OCI-LY3 (cell line): Measurements from ENCODE around the gene SRD5A1.

ENCODE experiments used
- H2AFZ ChIP-seq: fragments of 200-600, 300-600 bp; shearing (Covaris generic); 2 replicates; pipeline ENCODE4 v1.6.0; 2014; ENCODE audit warnings: antibody characterized with exemption, low read depth, low read length
- H3K27ac ChIP-seq: fragments of 200-600, 300-600 bp; sonication (generic); 2 replicates; pipeline ENCODE4 v1.5.1; 2014; ENCODE audit warnings: mild to moderate bottlenecking, low read length, moderate library complexity, mixed read lengths
- H3K27me3 ChIP-seq: fragments of 200-600, 300-600 bp; sonication (generic); 2 replicates; pipeline ENCODE4 v1.6.1; 2014; ENCODE audit warnings: low read depth, low read length, mixed read lengths
- H3K36me3 ChIP-seq: fragments of 200-600, 300-600 bp; sonication (generic); replicated peaks from 2 replicates; pipeline ENCODE3; 2014; ENCODE audit warnings: low read depth, low read length, mixed read lengths
- H3K4me1 ChIP-seq: fragments of 300-600, 200-600 bp; sonication (generic); 2 replicates; pipeline ENCODE4 v1.6.1; 2014; ENCODE audit warnings: low read length, mixed read lengths
- H3K4me2 ChIP-seq: fragments of 200-600, 300-600 bp; sonication (generic); 2 replicates; pipeline ENCODE4 v1.6.1; 2014; ENCODE audit warnings: low read length, mixed read lengths
- H3K4me3 ChIP-seq: fragments of 300-600, 200-600 bp; sonication (generic); 2 replicates; pipeline ENCODE4 v1.5.1; 2014; ENCODE audit warnings: antibody characterized with exemption, mild to moderate bottlenecking, low read length, moderate library complexity
- H3K79me2 ChIP-seq: fragments of 300-600, 200-600 bp; shearing (Covaris generic); 2 replicates; pipeline ENCODE4 v1.6.1; 2014; ENCODE audit warnings: mild to moderate bottlenecking, low read length, mixed read lengths
- H3K9ac ChIP-seq: fragments of 300-600, 200-600 bp; shearing (Covaris generic); 2 replicates; pipeline ENCODE4 v1.6.0; 2014; ENCODE audit warnings: mild to moderate bottlenecking, low read length, moderate library complexity
- H3K9me3 ChIP-seq: fragments of 200-600, 300-600 bp; shearing (Covaris generic); 2 replicates; pipeline ENCODE4 v1.6.1; 2014; ENCODE audit warnings: low read length, mixed read lengths; ENCODE audit not compliant: insufficient read depth
- H4K20me1 ChIP-seq: fragments of 200-600, 300-600 bp; sonication (generic); 2 replicates; pipeline ENCODE4 v1.6.1; 2016; ENCODE audit warnings: low read length, mixed read lengths; ENCODE audit not compliant: insufficient read depth
- CTCF ChIP-seq: fragments of 200-600, 300-600 bp; sonication (generic); IDR thresholded peaks from 2 replicates; pipeline ENCODE4 v1.5.1; 2014; ENCODE audit warnings: antibody characterized with exemption, low read length, low read depth
- EZH2phosphoT487 ChIP-seq: fragments of 200-600 bp; shearing (Covaris generic); IDR thresholded peaks from 2 replicates; pipeline ENCODE4 v1.6.1; 2018; ENCODE audit warnings: antibody characterized with exemption, mixed run types, low read depth

SRD5A1 gene

GRCh38 chr5:6603643-6604042 lies 29.6 kb upstream of the SRD5A1 start:
- H3K4me3 ChIP-seq = no peak overlapping the region
- no peaks in the 10 kb centered on the region for H4K20me1 ChIP-seq
- H3K9ac ChIP-seq = no peak overlapping the region
- TF ChIP-seq EZH2phosphoT487 (no peak), CTCF (no peak)
- H3K36me3 ChIP-seq = peaks cover 39% of the 10 kb centered on the region
- no peaks in the 10 kb centered on the region for H3K79me2 ChIP-seq
- H2AFZ ChIP-seq = no peak overlapping the region
- no peaks in the 10 kb centered on the region for H3K27me3 ChIP-seq
- H3K9me3 ChIP-seq = no peaks in the 10 kb centered on the region
- no peak overlapping the region for H3K27ac ChIP-seq
- no peak overlapping the region for H3K4me2 ChIP-seq
- H3K4me1 ChIP-seq = no peaks in the 10 kb centered on the region

- no peak for TF ChIP-seq CTCF
- TF ChIP-seq EZH2phosphoT487 = no peak
- H3K9me3 ChIP-seq = no peaks in the 10 kb centered on the region
- no peak overlapping the region for H2AFZ ChIP-seq
- no peaks in the 10 kb centered on the region for H3K4me1 ChIP-seq
- no peak overlapping the region for H3K9ac ChIP-seq
- no peak overlapping the region for H3K4me3 ChIP-seq
- H3K79me2 ChIP-seq = no peaks in the 10 kb centered on the region
- H3K27ac ChIP-seq = no peak overlapping the region
- H4K20me1 ChIP-seq = no peaks in the 10 kb centered on the region
- peaks cover 39% of the 10 kb centered on the region for H3K36me3 ChIP-seq
- no peak overlapping the region for H3K4me2 ChIP-seq
- no peaks in the 10 kb centered on the region for H3K27me3 ChIP-seq
Observed at GRCh38 chr5:6604341-6604740, 28.9 kb upstream of the SRD5A1 start.

GRCh38 chr5:6604946-6605345 lies 28.3 kb upstream of the SRD5A1 start:
- H3K27ac ChIP-seq = no peak overlapping the region
- no peaks in the 10 kb centered on the region for H3K4me1 ChIP-seq
- no peaks in the 10 kb centered on the region for H3K9me3 ChIP-seq
- H3K9ac ChIP-seq = no peak overlapping the region
- no peaks in the 10 kb centered on the region for H4K20me1 ChIP-seq
- H3K4me3 ChIP-seq = no peak overlapping the region
- no peaks in the 10 kb centered on the region for H3K79me2 ChIP-seq
- TF ChIP-seq CTCF (no peak), EZH2phosphoT487 (no peak)
- no peaks in the 10 kb centered on the region for H3K27me3 ChIP-seq
- no peak overlapping the region for H2AFZ ChIP-seq
- no peak overlapping the region for H3K4me2 ChIP-seq
- H3K36me3 ChIP-seq = peaks cover 39% of the 10 kb centered on the region

- Histone ChIP-seq H3K4me1 (no peaks in the 10 kb centered on the region), H3K9ac (no peak overlapping the region), H3K36me3 (peaks cover 35% of the 10 kb centered on the region), H3K27ac (no peak overlapping the region), H3K27me3 (no peaks in the 10 kb centered on the region), H2AFZ (no peak overlapping the region), H4K20me1 (no peaks in the 10 kb centered on the region), H3K4me3 (no peak overlapping the region), H3K4me2 (no peak overlapping the region), H3K79me2 (no peaks in the 10 kb centered on the region), H3K9me3 (no peaks in the 10 kb centered on the region)
- TF ChIP-seq CTCF = no peak
- TF ChIP-seq EZH2phosphoT487 = no peak
Observed at GRCh38 chr5:6606884-6607558, 26.2 kb upstream of the SRD5A1 start.
